ENCODE results near the gene NKAIN1.

- TF ChIP-seq CTCF (IDR thresholded peaks at IDR 0.05; ENCODE audit: borderline replicate concordance, extremely low read depth, low read length, poor library complexity, severe bottlenecking) (no peak), EZH2 (IDR thresholded peaks at IDR 0.05; ENCODE audit: borderline replicate concordance, low read depth, low read length, severe bottlenecking) (no peak)
Measured at GRCh38 chr1:31154632-31155215, 85.0 kb downstream of the NKAIN1 start.
